ENCODE data around the gene KRTAP1-3.
"Not testable (repeated sequence)": the region's sequence is repeated elsewhere in the genome, so short reads cannot be mapped to it uniquely, and the experiment has no call there.

Gene KRTAP1-3, protein sequence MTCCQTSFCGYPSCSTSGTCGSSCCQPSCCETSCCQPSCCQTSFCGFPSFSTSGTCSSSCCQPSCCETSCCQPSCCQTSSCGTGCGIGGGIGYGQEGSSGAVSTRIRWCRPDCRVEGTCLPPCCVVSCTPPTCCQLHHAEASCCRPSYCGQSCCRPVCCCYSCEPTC

GRCh38 chr17:41034346-41034935 is at the start of gene KRTAP1-3:
TSS of gene KRTAP1-3 (minus strand) at chr17:41034874. CDS start at chr17:41034821, 53 bp downstream.
- DNase-seq (ENCODE audit: low read depth): not testable (repeated sequence)

DNA sequence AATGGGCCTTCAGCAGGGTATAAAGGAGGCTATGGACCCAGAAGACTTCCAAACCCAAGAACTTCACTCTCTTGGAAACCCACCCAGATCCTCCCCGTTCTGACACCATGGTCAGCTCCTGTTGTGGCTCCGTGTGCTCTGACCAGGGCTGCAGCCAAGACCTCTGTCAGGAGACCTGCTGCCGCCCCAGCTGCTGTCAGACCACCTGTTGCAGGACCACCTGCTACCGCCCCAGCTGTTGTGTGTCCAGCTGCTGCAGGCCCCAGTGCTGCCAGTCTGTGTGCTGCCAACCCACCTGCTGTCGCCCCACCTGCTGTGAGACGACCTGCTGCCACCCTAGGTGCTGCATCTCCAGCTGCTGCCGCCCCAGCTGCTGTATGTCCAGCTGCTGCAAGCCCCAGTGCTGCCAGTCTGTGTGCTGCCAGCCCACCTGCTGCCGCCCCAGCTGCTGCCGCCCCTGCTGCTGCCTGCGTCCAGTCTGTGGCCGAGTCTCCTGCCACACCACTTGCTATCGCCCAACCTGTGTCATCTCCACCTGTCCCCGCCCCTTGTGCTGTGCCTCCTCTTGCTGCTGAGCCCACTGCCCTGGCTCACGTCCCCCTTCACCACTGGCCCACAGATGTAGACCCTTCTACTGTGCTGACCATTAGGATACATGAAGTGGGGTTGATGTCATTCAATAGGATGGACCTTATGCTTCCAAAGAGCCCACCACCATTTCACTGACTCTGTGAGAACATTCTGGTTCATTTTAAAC is 49.6 kb upstream of the KRTAP1-3 start, which contains the start of gene KRTAP4-7:
TSS of gene KRTAP4-7 (plus strand) at position 51 of the 757 bp plus-strand sequence. CDS start at position 108, 57 bp downstream.
- not testable (repeated sequence) for DNase-seq (ENCODE audit: low read depth)

DNA sequence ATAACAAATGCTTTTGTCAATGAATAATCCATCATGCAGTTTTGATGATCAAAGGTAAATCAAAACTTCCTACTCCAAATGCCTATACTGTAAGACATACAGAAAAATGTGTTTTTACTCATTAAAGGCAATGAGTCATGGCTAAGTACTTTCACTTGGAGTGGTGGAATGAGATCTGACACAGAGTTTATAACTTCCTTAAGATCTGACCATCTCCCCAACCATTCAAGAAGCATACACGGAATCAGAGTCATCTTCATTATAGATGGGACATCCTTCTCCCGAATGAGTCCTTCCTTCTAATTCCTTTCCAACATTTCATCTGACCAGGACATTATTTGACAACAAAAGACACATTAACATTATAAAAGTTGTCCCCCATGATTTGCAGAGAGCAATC is 48.8 kb upstream of the KRTAP1-3 start:
- not testable (repeated sequence) for DNase-seq (ENCODE audit: low read depth)

DNA sequence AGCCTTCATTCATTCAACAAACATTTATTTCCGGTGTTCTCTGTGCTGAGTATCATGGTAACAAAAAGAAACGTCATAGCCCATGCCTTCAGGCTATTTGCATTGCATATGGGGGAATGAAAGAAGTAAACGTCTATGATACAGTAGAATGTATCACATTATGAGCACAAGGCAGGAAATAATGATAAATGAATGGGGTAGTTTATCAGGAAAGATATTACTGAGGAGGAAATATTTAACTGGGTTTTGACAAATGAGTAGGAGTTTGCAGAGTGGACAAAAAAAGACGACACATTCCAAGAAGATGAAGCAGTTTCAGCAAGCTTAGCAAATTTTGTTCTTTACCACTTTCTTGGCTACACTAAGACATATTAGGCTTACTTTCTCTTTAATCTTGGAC is 48.0 kb upstream of the KRTAP1-3 start:
- no peak for DNase-seq (ENCODE audit: low read depth)

DNA sequence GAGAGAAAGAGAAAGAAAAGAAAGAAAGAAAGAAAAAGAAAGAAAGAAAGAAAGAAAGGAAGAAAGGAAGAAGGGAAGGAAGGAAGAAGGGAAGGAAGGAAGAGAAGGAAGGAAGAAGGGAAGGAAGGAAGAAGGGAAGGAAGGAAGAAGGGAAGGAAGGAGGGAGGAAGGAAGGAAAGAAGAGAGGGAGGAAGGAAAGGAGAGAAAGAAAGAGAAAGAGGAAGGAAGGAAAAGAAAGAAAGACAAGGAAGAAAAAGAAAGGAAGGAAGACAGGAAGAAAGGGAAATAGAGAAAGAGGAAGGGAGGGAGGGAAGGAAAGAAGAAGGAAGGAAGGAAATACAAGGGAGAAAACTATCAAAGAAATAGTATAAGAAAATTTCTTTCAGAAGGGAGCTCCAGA is 42.1 kb upstream of the KRTAP1-3 start:
- no peak for DNase-seq (ENCODE audit: low read depth)

- DNase-seq (ENCODE audit: low read depth): no peak
Measured at GRCh38 chr17:41073676-41074075, 39.0 kb upstream of the KRTAP1-3 start.

DNA sequence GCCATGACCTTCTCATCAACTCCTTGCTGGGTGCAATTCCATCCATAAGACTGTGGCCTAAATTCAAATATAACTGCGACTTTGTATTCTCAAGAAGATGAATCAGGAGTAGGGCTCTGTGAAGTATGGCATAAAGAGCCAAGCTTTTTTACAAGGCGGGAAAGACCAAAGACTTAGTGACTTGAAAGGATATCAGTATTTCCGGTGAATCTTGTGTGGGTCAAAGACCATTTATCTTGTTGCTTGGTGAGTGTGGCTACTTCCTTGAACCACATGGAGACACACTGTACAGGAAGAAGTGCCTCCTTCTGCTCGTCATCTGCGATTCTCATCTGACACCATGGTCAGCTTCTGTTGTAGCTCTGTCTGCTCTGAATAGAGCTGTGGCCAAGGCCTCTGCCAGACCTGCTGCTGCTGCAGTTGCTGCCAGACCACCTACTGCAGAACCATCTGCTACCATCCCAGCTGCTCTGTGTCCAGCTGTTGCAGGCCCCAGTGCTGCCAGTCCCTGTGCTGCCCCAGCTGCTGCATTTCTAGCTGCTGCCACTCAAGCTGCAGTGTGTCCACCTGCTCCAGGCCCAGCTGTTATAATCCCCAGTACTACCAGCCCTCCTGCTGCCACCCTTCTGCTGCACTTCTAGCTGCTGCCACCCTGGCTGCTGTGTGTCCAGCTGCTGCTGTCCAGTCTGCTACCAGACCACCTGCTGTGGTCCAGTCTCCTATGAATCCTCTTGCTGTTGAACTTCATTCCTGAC is 37.1 kb upstream of the KRTAP1-3 start:
- DNase-seq (ENCODE audit: low read depth): no peak

GRCh38 chr17:41069031-41069430 is 34.4 kb upstream of the KRTAP1-3 start:
- DNase-seq (ENCODE audit: low read depth): no peak

DNA sequence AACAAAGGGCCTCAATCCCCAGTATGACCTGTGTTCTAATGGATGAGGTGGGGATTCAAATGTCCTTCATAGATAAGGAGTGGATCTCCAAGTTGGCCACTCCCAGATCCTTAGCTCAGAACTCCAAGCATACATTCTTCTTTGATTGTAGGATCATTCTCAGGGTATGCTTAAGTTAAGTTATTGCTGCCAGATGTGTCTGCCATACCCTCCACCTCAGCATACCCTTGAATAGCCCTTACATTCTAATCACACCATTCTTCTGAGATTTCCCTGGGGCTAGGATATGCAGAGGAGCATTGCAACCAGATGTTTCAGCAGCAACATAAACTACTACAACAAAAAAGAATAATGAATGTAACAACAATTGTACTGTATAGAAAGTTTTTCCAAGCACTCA is 32.6 kb upstream of the KRTAP1-3 start:
- no peak for DNase-seq (ENCODE audit: low read depth)

DNA sequence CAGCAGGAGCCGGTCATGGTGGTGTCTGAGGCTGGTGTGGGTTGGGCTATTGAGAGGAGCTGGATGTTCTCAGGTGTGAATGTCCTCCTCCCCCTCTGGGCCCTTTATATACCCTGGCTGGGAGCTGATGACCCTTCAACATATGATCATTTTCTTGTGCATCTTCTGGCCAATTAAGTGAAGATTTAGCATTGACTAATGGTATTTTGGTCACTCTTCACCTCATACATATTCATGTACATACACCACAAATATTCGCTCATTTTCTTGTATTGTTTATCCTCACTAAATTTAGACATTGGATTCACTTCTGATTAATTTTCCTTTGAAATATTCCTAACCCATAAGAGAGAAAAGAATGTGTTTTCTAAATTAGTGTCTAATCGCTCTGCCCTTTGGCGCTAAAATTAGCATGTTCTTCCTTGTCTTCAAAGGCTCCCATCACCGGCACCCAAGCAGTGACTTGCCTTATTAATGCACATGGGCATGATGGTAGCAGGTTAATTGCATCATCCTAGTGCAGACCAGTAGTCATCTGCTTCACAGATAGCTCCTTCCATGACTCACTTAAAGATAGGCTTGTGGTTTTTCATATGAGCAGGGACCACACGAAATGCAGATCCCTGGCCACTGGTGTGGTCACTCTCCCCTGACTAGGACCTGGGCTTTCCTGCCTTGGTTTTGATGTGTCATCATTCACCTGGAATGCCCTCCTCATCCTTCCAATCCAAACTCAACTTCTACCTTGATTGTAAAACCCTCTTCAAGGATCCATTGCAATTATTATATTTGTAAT is 31.4 kb upstream of the KRTAP1-3 start, which contains the start of gene KRTAP2-4:
TSS of gene KRTAP2-4 (minus strand) at position 51 of the 796 bp plus-strand sequence. CDS start at position 17, 34 bp downstream.
- no peak for DNase-seq (ENCODE audit: low read depth)

GRCh38 chr17:41065016-41065689 is 30.5 kb upstream of the KRTAP1-3 start:
- DNase-seq (ENCODE audit: low read depth): not testable (repeated sequence)

DNA sequence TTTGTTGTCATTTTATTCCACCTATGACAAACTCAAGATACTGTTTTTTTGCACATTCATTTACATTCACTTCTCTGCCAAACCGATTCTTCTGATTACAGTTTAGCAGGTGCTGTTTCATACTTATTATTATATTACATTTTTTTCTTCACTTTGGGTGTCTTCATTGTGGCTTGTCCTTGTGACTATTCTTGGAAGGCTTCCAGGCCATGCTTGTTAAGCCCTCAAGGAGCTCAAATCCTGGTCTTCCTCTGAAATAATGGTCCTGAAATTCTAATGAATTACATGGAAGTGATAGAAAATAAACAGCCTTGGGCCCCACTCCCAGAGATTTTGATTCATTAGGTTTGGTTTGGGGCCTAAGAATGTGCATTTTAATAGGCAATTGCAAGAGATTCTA is 29.6 kb upstream of the KRTAP1-3 start:
- no peak for DNase-seq (ENCODE audit: low read depth)

DNA sequence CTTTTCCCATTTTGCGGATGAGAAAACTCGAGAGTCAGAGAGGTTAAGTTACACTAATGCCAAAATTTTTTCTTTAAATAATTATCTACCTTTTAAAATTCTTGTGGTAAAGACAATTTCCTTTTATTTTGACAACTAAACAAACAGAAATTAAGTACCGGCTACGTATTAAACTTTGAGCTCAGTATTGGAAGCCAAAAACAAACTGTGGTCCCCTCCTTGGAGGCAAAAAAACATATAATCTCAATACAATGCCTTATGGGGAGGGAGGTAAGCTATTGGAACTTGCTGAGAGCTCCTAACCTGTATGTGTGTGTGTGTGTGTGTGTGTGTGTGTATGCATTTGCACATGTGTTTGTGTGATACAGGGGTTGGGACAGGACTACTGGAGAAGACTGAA is 28.8 kb upstream of the KRTAP1-3 start:
- no peak for DNase-seq (ENCODE audit: low read depth)

DNA sequence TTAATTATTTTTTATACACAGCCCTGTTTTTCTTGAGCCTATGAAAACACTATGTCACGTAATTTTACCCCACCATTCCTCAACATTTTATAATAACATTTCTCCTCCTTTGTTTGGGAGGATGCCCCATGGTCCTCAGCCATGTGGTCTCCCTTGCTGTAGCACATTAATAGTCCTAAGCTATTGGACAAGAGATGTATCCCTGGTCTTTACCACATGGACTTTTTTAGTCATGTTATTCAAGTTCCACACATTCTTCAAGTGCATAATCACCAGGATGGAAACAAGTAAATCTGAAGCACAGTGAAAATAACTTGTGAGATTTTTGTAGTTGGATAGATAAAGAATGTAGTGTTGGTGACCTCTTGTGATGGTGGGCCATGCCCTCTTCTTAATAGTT is 27.3 kb upstream of the KRTAP1-3 start:
- DNase-seq (ENCODE audit: low read depth): no peak

DNA sequence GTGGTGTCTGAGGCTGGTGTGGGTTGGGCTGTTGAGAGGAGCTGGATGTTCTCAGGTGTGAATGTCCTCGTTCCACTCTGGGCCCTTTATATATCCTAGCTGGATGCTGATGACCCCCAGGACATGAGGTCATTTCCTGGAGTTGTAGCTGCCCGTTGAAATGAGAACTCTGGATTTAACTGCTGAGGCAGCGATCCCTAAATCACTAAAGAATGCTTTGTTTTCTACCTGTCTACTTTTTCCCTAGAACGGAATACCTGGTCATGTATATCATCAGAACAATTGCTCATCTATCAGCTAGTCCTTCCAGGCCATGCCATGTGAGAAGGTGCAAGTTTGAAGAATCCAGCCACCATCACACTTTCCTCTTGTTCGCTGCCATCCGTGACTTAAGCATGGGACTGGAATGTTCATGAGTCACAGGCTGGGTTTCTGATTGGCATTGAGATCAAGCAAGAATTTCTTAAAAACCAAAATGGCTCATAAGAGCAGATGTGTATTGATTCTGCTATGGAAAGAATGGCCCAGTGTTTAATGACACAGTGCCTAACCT is 25.5 kb upstream of the KRTAP1-3 start, which contains the start of gene KRTAP2-3:
TSS of gene KRTAP2-3 (minus strand) at position 63 of the 553 bp plus-strand sequence. CDS start 64 bp downstream, outside the sequence.
- no peak for DNase-seq (ENCODE audit: low read depth)

- DNase-seq (ENCODE audit: low read depth): not testable (repeated sequence)
Measured at GRCh38 chr17:41059276-41060051, 24.8 kb upstream of the KRTAP1-3 start.

DNA sequence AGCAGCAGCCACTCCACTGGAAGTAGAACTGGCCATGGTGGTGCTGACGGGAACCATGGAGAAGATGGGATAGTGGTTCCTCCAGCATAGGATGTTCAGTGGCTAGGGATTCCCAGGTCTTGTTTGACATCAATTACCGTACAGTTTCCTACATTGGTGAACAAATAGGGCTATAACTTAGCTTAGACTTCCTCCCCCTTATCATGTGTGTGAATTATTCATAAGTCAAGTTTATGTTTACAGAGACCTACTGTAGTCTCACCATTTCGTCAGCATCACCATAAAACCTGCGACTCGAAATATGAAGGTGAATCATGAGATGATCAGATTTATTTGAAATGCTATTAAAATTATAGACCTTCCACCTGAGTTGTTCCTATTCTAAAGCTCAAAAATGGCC is 24.1 kb upstream of the KRTAP1-3 start:
- DNase-seq (ENCODE audit: low read depth): no peak

- DNase-seq (ENCODE audit: low read depth): no peak
Measured at GRCh38 chr17:41057547-41057946, 22.9 kb upstream of the KRTAP1-3 start.

- not testable (repeated sequence) for DNase-seq (ENCODE audit: low read depth)
Measured at GRCh38 chr17:41055130-41055529, 20.5 kb upstream of the KRTAP1-3 start, which contains the start of gene KRTAP2-2. TSS of gene KRTAP2-2 (minus strand) at chr17:41055230. CDS start at chr17:41055211, 19 bp downstream.

Data from stimulated activated CD8-positive, alpha-beta memory T cell treated with anti-CD3 and anti-CD28 coated beads, Interleukin-15, amount 100 ng/mL, for 1 hour (primary cell).